ENCODE results near the gene SAMD15.

DNA sequence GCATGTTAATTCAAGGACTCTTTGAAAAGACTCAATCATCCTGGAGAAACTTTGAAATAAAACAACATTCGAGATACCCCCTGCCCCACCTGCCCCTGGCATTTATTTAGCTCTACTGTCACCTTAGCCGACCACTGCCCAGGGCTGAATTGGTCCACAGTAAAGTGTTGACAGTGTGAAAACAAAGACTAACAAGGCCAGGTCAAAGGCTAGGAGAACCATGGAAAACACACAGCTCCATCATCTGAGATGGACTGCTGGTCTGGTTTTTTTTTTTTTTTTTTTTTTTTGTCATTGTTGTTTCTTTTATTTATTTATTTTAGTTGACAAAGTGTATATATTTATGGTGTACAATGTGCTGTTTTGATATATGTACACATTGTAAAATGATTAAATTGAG lies 30.7 kb upstream of the SAMD15 start:
- TF ChIP-seq, protein P1, sequence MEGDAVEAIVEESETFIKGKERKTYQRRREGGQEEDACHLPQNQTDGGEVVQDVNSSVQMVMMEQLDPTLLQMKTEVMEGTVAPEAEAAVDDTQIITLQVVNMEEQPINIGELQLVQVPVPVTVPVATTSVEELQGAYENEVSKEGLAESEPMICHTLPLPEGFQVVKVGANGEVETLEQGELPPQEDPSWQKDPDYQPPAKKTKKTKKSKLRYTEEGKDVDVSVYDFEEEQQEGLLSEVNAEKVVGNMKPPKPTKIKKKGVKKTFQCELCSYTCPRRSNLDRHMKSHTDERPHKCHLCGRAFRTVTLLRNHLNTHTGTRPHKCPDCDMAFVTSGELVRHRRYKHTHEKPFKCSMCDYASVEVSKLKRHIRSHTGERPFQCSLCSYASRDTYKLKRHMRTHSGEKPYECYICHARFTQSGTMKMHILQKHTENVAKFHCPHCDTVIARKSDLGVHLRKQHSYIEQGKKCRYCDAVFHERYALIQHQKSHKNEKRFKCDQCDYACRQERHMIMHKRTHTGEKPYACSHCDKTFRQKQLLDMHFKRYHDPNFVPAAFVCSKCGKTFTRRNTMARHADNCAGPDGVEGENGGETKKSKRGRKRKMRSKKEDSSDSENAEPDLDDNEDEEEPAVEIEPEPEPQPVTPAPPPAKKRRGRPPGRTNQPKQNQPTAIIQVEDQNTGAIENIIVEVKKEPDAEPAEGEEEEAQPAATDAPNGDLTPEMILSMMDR (IDR thresholded peaks at IDR 0.05): no peak
- no peak for TF ChIP-seq EP300 (IDR thresholded peaks at IDR 0.05)

Measured in sigmoid colon (tissue), 4 donors.